ENCODE data around the gene KCNA5.

KCNA5 gene

DNA sequence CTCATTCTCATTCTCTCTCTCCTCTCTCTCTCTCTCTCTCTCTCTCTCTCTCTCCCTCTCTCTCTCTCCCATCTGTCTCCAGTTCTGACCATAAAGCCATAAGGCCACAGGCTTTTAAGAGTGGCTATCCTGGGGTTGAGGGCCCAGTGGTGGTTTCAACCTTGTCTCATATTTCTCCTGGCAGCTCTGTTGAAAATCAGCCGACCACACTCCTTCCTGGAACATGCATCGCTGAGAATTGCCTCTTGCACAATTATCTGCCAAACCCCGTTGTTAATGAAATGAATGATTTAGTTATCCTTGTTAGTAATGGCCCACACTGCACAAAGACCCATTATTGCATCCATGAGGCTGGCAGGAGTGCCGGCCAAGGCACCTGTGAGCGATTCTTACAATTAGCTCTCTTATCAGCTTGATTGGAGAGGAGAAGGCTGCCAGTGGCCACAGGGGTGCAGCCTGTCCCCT, 30.4 kb upstream of the KCNA5 start:
- Histone ChIP-seq H3K27me3 (ENCODE audit: control insufficient read depth, insufficient read depth, low read length) (no peaks in the 10 kb centered on the region), H3K9ac (ENCODE audit: low read depth, low read length) (no peak overlapping the region), H3K36me3 (ENCODE audit: control insufficient read depth, insufficient read depth, low read length) (no peaks in the 10 kb centered on the region), H3K4me3 (ENCODE audit: low read depth, low read length) (no peak overlapping the region), H3K27ac (ENCODE audit: low read depth, low read length) (no peak overlapping the region), H3K9me3 (ENCODE audit: control insufficient read depth, insufficient read depth, low read length) (no peaks in the 10 kb centered on the region), H3K4me1 (ENCODE audit: control insufficient read depth, insufficient read depth, low read length) (no peaks in the 10 kb centered on the region)

DNA sequence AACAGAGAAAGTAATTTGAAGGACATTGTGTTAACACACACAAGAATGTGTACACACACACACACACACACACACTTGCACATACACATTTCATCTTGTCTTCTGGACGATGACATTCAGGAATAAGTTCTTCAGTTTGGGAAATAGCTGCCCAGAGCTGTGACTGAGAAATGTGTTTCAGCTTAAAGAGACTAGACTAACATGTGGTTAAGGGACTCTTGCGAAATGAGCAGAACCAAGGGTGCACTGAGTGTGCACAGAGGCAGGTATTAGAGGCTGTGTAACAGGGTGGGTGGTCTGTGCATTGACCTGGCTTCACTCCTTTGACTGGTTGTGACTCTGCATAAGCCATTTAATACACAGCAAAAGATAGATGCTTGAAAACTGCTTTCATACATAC, 29.4 kb upstream of the KCNA5 start:
- H3K27ac ChIP-seq (ENCODE audit: low read depth, low read length): no peak overlapping the region
- H3K27me3 ChIP-seq (ENCODE audit: control insufficient read depth, insufficient read depth, low read length): no peaks in the 10 kb centered on the region
- no peaks in the 10 kb centered on the region for H3K36me3 ChIP-seq (ENCODE audit: control insufficient read depth, insufficient read depth, low read length)
- H3K4me1 ChIP-seq (ENCODE audit: control insufficient read depth, insufficient read depth, low read length): no peaks in the 10 kb centered on the region
- no peak overlapping the region for H3K9ac ChIP-seq (ENCODE audit: low read depth, low read length)
- no peaks in the 10 kb centered on the region for H3K9me3 ChIP-seq (ENCODE audit: control insufficient read depth, insufficient read depth, low read length)
- no peak overlapping the region for H3K4me3 ChIP-seq (ENCODE audit: low read depth, low read length)

DNA sequence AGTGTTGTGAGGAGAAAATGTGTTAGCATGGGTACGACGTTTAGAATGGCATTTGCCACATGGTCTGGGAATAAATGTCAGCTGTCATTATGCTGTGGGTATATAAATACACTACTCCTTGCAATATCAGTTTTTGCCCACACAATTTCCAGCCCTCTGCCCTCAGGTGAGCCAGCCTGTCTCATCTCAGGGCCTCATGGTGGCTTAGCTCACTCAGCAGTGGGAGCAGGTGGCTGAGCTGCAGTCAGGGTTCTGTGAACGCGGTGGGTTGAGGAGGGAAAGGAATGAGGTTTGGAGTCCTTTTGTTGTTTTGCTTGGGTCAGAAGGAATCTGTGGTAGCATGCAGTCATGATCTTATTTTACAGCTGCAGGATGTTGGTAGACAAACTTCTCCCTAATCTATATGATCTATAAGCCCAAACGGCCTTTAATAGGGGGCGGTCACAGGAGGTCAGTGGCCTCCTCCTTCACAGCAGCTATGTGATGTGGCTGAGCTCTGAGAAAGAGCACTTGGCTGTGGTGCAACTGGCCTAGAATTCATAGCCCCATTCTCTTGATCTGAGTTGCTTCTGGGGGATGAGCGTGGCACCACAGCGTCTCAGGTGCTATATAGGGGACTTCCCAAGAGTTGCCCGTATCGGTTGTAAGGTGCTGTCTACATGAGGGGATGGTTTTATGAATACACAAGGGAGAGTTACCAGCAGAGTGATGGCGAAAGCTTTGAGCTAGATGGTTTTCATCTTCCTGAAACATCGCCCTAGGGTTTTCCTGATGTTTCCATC, 27.8 kb upstream of the KCNA5 start:
- Histone ChIP-seq H3K27me3 (ENCODE audit: control insufficient read depth, insufficient read depth, low read length) (no peaks in the 10 kb centered on the region), H3K4me3 (ENCODE audit: low read depth, low read length) (no peak overlapping the region)

DNA sequence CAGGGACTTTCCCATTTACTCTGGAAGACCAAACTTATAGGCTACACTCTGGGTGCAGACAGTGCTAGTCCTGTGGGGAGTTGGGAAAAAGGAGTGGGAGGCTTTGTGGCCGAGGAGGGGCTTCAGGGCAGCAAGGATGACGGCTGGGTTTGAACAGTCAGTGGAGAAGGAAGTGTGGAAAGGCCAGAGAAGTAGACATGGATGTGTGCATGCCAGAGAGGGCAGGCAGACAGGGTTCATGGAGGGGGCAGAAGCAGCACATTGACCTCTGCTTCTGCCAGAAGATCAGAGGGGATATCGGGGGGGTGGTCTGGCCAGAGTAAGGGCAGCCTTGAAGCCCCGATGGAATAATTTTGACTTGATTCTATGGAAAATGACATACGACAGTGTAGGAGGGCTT, 27.2 kb upstream of the KCNA5 start:
- no peak overlapping the region for H3K4me3 ChIP-seq (ENCODE audit: low read depth, low read length)

More for the DNA sequence above, 27.8 kb upstream of the KCNA5 start:
- Histone ChIP-seq H3K27ac (ENCODE audit: low read depth, low read length) (no peak overlapping the region), H3K36me3 (ENCODE audit: control insufficient read depth, insufficient read depth, low read length) (no peaks in the 10 kb centered on the region), H3K4me1 (ENCODE audit: control insufficient read depth, insufficient read depth, low read length) (no peaks in the 10 kb centered on the region), H3K9me3 (ENCODE audit: control insufficient read depth, insufficient read depth, low read length) (no peaks in the 10 kb centered on the region), H3K9ac (ENCODE audit: low read depth, low read length) (no peak overlapping the region)

DNA sequence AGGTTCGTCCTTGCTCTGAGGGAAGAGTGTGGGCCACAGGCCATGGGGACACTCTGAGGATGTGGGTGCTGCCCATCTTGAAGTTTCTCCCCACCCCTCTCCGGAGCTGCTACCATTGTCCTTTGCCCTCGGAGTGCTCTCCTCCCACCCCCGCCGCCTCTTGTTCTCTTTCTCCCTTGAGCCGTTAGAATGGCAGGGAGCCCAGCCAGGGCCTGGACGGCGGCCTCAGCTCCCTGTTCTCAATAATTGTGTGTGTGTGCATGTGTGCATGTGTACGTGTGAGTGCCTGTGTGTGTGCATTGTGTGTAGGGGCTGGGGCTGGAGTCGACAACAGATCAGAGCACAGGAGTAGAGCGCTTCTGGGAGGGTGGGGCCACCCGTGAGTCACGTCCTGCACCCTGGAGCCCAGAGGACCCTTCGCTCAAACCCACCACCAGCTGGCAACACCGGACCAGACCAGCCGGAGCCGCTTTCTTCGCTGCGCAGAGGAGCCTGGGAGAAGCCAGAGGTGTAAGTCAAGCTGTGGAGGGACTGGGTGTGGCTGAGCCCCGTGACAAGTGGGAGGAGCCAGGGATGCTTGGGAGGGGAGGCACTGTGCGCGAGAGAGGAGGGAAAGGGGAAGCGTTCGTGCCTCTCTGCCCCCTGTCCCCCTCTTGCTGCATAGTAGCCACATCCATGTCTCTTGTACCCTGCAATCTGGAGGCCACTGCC, 25.9 kb upstream of the KCNA5 start:
- Histone ChIP-seq H3K27me3 (ENCODE audit: control insufficient read depth, insufficient read depth, low read length) (no peaks in the 10 kb centered on the region), H3K27ac (ENCODE audit: low read depth, low read length) (no peak overlapping the region), H3K4me3 (ENCODE audit: low read depth, low read length) (no peak overlapping the region), H3K9ac (ENCODE audit: low read depth, low read length) (no peak overlapping the region), H3K4me1 (ENCODE audit: control insufficient read depth, insufficient read depth, low read length) (no peaks in the 10 kb centered on the region), H3K9me3 (ENCODE audit: control insufficient read depth, insufficient read depth, low read length) (no peaks in the 10 kb centered on the region), H3K36me3 (ENCODE audit: control insufficient read depth, insufficient read depth, low read length) (no peaks in the 10 kb centered on the region)

More for the DNA sequence above, 27.2 kb upstream of the KCNA5 start:
- no peaks in the 10 kb centered on the region for H3K9me3 ChIP-seq (ENCODE audit: control insufficient read depth, insufficient read depth, low read length)
- no peaks in the 10 kb centered on the region for H3K4me1 ChIP-seq (ENCODE audit: control insufficient read depth, insufficient read depth, low read length)
- H3K36me3 ChIP-seq (ENCODE audit: control insufficient read depth, insufficient read depth, low read length): no peaks in the 10 kb centered on the region
- no peaks in the 10 kb centered on the region for H3K27me3 ChIP-seq (ENCODE audit: control insufficient read depth, insufficient read depth, low read length)
- no peak overlapping the region for H3K9ac ChIP-seq (ENCODE audit: low read depth, low read length)
- H3K27ac ChIP-seq (ENCODE audit: low read depth, low read length): no peak overlapping the region

DNA sequence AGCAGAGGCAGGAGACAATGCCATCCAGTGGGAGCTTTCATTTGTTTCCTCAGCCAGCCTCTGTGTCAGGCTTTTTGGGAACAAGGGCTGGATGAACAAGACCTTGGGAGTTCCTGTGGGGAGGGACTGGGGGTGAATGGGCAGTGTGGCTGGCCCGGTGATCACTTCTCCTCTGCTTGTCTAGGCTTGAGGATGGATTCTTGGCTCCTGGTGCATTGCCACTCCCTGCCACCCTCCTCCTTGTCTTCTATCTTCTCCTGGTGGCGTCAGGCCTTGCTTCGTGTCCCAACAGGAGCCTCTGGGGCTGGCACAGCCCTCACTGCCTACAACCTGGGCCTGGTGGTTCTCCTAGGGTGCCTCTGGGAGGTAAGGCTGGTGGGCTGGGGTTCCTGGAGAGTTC, 25.0 kb upstream of the KCNA5 start:
- Histone ChIP-seq H3K4me1 (ENCODE audit: control insufficient read depth, insufficient read depth, low read length) (no peaks in the 10 kb centered on the region), H3K27ac (ENCODE audit: low read depth, low read length) (no peak overlapping the region), H3K4me3 (ENCODE audit: low read depth, low read length) (no peak overlapping the region), H3K36me3 (ENCODE audit: control insufficient read depth, insufficient read depth, low read length) (no peaks in the 10 kb centered on the region), H3K9ac (ENCODE audit: low read depth, low read length) (no peak overlapping the region), H3K27me3 (ENCODE audit: control insufficient read depth, insufficient read depth, low read length) (no peaks in the 10 kb centered on the region), H3K9me3 (ENCODE audit: control insufficient read depth, insufficient read depth, low read length) (no peaks in the 10 kb centered on the region)

DNA sequence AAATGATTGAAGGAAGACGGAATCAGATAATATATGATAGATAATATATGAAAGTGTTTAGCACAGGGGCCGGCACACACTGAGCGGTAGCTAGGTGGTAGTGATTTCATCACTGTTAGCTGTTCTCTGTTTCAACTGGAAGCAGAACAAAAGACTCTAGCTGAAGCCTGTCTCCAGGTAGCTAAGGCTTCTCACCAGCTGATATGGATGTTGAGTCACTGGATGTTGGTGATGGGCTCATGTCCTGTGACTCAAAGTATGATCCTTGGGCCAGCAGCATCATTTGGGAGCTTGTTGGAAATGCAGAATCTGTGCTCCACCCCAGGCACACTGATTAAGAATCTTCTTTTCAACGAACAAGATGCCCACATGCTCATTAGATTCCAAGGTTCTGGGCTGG, 21.7 kb upstream of the KCNA5 start:
- Histone ChIP-seq H3K27me3 (ENCODE audit: control insufficient read depth, insufficient read depth, low read length) (no peaks in the 10 kb centered on the region; the same call in 1 of the 2 replicates), H3K36me3 (ENCODE audit: control insufficient read depth, insufficient read depth, low read length) (no peaks in the 10 kb centered on the region), H3K9ac (ENCODE audit: low read depth, low read length) (no peak overlapping the region), H3K9me3 (ENCODE audit: control insufficient read depth, insufficient read depth, low read length) (no peaks in the 10 kb centered on the region), H3K27ac (ENCODE audit: low read depth, low read length) (no peak overlapping the region), H3K4me1 (ENCODE audit: control insufficient read depth, insufficient read depth, low read length) (peaks cover 6% of the 10 kb centered on the region), H3K4me3 (ENCODE audit: low read depth, low read length) (no peak overlapping the region)

DNA sequence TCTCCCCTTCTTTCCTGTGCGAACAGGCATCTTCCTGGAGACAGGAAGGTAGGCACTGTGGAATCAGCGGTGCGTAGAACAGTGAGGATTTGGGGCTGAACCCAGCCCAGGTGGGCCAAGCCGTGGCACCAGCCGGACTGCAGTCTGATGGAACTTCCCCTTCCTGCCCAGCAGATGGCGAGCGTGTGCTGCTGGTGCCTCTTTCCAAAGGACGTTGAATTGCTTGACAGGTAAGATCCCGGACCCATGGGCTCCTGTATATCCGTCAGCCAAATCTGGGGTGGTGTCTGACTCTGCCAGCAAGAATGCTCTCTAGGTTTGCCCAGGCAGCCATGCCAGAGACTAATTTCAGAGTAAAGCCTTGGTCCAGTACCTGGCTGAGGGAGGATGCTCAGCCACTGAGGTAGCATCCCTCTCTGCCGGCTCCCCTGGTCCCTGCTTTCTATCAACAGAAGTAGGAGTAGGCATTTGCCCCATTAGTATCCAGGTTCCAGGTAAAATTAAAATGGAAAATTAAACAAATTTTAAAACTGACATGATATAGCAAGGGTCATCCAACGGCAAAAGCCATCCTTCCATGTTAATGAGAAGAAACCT, 21.1 kb upstream of the KCNA5 start:
- H3K36me3 ChIP-seq (ENCODE audit: control insufficient read depth, insufficient read depth, low read length): no peaks in the 10 kb centered on the region
- H3K4me3 ChIP-seq (ENCODE audit: low read depth, low read length): no peak overlapping the region
- H3K27me3 ChIP-seq (ENCODE audit: control insufficient read depth, insufficient read depth, low read length): no peaks in the 10 kb centered on the region; the same call in 1 of the 2 replicates
- no peaks in the 10 kb centered on the region for H3K9me3 ChIP-seq (ENCODE audit: control insufficient read depth, insufficient read depth, low read length)
- H3K4me1 ChIP-seq (ENCODE audit: control insufficient read depth, insufficient read depth, low read length): peaks cover 12% of the 10 kb centered on the region
- H3K9ac ChIP-seq (ENCODE audit: low read depth, low read length): no peak overlapping the region
- H3K27ac ChIP-seq (ENCODE audit: low read depth, low read length): no peak overlapping the region

DNA sequence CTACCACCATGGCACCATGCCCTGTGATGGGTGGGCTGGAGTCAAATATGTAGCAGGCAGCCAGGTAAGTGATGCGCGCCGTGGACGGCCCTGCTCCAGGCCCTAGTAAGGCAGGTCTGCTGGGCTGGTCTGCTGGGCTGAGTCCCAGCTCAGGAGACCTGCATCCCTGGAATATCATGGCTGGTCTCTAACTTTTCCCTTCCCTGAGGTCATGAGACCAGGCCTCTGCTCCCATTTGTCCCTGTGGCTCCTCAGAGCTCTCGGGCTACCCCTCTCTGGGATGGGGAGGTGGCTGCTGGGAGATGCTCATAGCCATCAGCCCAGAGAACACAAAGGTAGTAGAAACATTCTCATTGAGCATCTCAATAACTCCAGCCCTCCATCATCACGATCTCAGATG, 19.8 kb upstream of the KCNA5 start:
- no peaks in the 10 kb centered on the region for H3K36me3 ChIP-seq (ENCODE audit: control insufficient read depth, insufficient read depth, low read length)
- no peaks in the 10 kb centered on the region for H3K9me3 ChIP-seq (ENCODE audit: control insufficient read depth, insufficient read depth, low read length)
- no peaks in the 10 kb centered on the region; the same call in 1 of the 2 replicates for H3K27me3 ChIP-seq (ENCODE audit: control insufficient read depth, insufficient read depth, low read length)
- peaks cover 15% of the 10 kb centered on the region for H3K4me1 ChIP-seq (ENCODE audit: control insufficient read depth, insufficient read depth, low read length)
- no peak overlapping the region for H3K27ac ChIP-seq (ENCODE audit: low read depth, low read length)
- no peak overlapping the region for H3K4me3 ChIP-seq (ENCODE audit: low read depth, low read length)
- H3K9ac ChIP-seq (ENCODE audit: low read depth, low read length): no peak overlapping the region

DNA sequence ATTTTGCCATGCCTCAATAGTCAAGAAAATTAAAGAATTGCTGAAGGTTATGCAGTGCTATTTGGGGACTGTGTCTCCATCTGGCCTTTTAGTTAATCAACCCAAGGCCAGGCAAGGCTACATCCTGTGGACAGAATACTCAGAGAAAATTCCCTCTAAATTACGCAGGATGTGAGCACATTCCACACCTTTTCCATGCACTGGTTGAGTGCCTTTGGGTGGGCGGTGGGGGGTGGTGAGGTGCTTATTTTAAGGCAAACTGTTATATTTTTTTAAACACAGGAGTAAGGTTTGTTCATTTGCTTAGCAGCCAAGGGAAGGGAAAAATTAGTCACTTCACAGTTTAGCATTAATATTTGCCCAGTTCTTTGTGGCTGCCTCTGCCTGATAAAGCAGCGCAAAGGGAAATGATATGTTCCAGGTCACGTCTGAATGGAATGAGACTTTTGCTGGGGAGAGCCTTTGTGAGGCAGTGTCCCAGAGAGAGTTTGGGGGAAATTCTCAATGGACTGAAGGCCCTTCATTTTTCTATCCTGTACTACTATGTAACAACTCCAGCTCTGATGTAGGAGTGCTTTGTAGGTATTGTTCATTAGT, 17.2 kb upstream of the KCNA5 start:
- Histone ChIP-seq H3K27ac (ENCODE audit: low read depth, low read length) (no peak overlapping the region), H3K4me1 (ENCODE audit: control insufficient read depth, insufficient read depth, low read length) (peaks cover 15% of the 10 kb centered on the region), H3K9me3 (ENCODE audit: control insufficient read depth, insufficient read depth, low read length) (no peaks in the 10 kb centered on the region), H3K9ac (ENCODE audit: low read depth, low read length) (no peak overlapping the region), H3K36me3 (ENCODE audit: control insufficient read depth, insufficient read depth, low read length) (no peaks in the 10 kb centered on the region), H3K27me3 (ENCODE audit: control insufficient read depth, insufficient read depth, low read length) (no peaks in the 10 kb centered on the region; the same call in 1 of the 2 replicates), H3K4me3 (ENCODE audit: low read depth, low read length) (no peak overlapping the region)
